Measurements from ENCODE around the gene RPL19.
A peak's percentile ranks its signal among the peaks of the same experiment; 100 is the strongest.

Gene RPL19

GRCh38 chr17:39187152-39187830 is 12.8 kb upstream of the RPL19 start:
- H3K36me3 ChIP-seq (ENCODE audit: insufficient read depth, low read length), result peaks cover 83% of the 10 kb centered on the region

DNA sequence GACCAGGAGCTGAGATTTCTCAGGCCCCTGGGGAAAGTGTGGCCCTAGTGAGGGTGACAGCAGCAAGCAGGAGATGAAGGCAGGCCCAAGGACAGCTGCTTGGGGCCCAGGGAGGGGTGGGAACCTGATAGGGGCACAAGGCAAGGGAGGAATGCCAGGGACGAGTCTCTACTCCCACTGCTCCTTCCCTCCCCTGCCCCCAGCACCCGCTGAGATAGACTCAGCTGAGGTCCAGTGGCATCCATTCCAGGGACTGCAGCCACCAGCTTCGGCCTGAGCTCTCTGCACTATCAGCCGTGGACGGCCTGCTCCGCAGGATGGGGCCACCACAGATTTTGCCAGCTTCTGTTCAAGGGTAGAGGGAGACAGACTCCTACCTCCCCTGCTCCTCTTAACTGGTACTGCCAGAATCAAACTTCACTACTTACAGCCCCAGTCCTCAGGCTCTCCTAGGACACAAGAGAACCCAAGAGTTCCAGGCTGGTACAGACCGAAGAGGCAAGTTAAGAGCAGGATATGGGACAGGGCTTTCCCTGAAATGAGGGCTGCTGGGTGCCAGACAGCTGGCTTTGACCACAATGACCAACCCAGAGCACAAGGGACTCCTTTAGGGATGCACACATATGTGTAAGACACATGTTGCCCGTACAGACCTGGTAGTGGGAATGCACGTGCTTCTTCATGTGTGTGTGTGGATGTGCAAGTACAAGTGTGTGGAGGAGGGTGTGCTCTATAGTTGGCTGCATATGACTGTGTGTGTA is 8.2 kb upstream of the RPL19 start:
- Histone ChIP-seq H3K4me3 (ENCODE audit: low read depth in 1 of 2, low read length in 2 of 2) (no peak overlapping the region), H3K36me3 (ENCODE audit: insufficient read depth, low read length) (peaks cover 71% of the 10 kb centered on the region), H3K4me1 (ENCODE audit: insufficient read depth, low read length) (peaks cover 34% of the 10 kb centered on the region), H3K9me3 (ENCODE audit: insufficient read depth, low read length, severe bottlenecking) (no peaks in the 10 kb centered on the region), H3K27ac (ENCODE audit: low read length) (no peak overlapping the region), H3K4me2 (ENCODE audit: insufficient read depth, low read length) (no peak overlapping the region), H2AFZ (ENCODE audit: low read depth, low read length) (no peak overlapping the region), H3K9ac (ENCODE audit: low read depth, low read length) (no peak overlapping the region), H3K27me3 (ENCODE audit: insufficient read depth, low read length, poor library complexity) (no peaks in the 10 kb centered on the region), H4K20me1 (ENCODE audit: insufficient read depth, low read length) (peaks cover 26% of the 10 kb centered on the region), H3K79me2 (ENCODE audit: insufficient read depth, low read length) (peaks cover 36% of the 10 kb centered on the region)
- ATAC-seq (ENCODE audit: insufficient read depth, low read depth), result no peak
- DNase-seq, result no peak
- TF ChIP-seq, protein P1, sequence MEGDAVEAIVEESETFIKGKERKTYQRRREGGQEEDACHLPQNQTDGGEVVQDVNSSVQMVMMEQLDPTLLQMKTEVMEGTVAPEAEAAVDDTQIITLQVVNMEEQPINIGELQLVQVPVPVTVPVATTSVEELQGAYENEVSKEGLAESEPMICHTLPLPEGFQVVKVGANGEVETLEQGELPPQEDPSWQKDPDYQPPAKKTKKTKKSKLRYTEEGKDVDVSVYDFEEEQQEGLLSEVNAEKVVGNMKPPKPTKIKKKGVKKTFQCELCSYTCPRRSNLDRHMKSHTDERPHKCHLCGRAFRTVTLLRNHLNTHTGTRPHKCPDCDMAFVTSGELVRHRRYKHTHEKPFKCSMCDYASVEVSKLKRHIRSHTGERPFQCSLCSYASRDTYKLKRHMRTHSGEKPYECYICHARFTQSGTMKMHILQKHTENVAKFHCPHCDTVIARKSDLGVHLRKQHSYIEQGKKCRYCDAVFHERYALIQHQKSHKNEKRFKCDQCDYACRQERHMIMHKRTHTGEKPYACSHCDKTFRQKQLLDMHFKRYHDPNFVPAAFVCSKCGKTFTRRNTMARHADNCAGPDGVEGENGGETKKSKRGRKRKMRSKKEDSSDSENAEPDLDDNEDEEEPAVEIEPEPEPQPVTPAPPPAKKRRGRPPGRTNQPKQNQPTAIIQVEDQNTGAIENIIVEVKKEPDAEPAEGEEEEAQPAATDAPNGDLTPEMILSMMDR (IDR thresholded peaks at IDR 0.05; ENCODE audit: borderline replicate concordance, extremely low read depth, low read length, poor library complexity, severe bottlenecking), result no peak
- no peak for TF ChIP-seq EZH2 (IDR thresholded peaks at IDR 0.05; ENCODE audit: borderline replicate concordance, low read depth, low read length, severe bottlenecking)

More at GRCh38 chr17:39187152-39187830, 12.8 kb upstream of the RPL19 start:
- ATAC-seq (ENCODE audit: insufficient read depth, low read depth) (no peak), DNase-seq (no peak)
- Histone ChIP-seq H3K4me2 (ENCODE audit: insufficient read depth, low read length) (no peak overlapping the region), H3K9ac (ENCODE audit: low read depth, low read length) (no peak overlapping the region), H4K20me1 (ENCODE audit: insufficient read depth, low read length) (no peaks in the 10 kb centered on the region; the same call in 1 of the 2 replicates), H3K4me3 (ENCODE audit: low read depth in 1 of 2, low read length in 2 of 2) (no peak overlapping the region), H3K79me2 (ENCODE audit: insufficient read depth, low read length) (no peaks in the 10 kb centered on the region), H2AFZ (ENCODE audit: low read depth, low read length) (no peak overlapping the region), H3K27me3 (ENCODE audit: insufficient read depth, low read length, poor library complexity) (no peaks in the 10 kb centered on the region), H3K27ac (ENCODE audit: low read length) (no peak overlapping the region), H3K4me1 (ENCODE audit: insufficient read depth, low read length) (no peaks in the 10 kb centered on the region), H3K9me3 (ENCODE audit: insufficient read depth, low read length, severe bottlenecking) (no peaks in the 10 kb centered on the region)
- TF ChIP-seq, protein P1 (IDR thresholded peaks at IDR 0.05; ENCODE audit: borderline replicate concordance, extremely low read depth, low read length, poor library complexity, severe bottlenecking), result no peak
- no peak for TF ChIP-seq EZH2 (IDR thresholded peaks at IDR 0.05; ENCODE audit: borderline replicate concordance, low read depth, low read length, severe bottlenecking)

DNA sequence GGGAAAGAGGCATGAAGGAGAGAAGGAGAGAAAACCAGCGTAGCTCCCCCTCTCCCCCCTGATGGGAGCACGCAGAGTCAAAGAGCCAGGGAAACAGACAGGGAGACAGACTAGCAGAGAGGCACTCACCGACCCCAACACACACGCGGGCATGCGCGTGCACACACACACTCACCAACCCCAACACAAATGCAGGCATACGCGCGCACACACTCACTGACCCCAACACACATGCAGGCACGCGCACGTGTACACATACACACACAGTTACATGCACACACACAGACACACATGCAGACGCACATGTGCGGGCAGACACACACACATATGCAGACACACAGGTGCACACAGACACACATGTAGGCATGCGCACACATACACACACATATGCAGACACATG is 7.2 kb upstream of the RPL19 start:
- peaks cover 36% of the 10 kb centered on the region for H3K4me1 ChIP-seq (ENCODE audit: insufficient read depth, low read length)
- H2AFZ ChIP-seq (ENCODE audit: low read depth, low read length), result no peak overlapping the region
- no peaks in the 10 kb centered on the region for H3K27me3 ChIP-seq (ENCODE audit: insufficient read depth, low read length, poor library complexity)
- ATAC-seq (ENCODE audit: insufficient read depth, low read depth), result no peak
- H3K9me3 ChIP-seq (ENCODE audit: insufficient read depth, low read length, severe bottlenecking), result no peaks in the 10 kb centered on the region
- no peak for TF ChIP-seq EZH2 (IDR thresholded peaks at IDR 0.05; ENCODE audit: borderline replicate concordance, low read depth, low read length, severe bottlenecking)
- TF ChIP-seq, protein P1 (IDR thresholded peaks at IDR 0.05; ENCODE audit: borderline replicate concordance, extremely low read depth, low read length, poor library complexity, severe bottlenecking), result no peak
- peaks cover 26% of the 10 kb centered on the region for H4K20me1 ChIP-seq (ENCODE audit: insufficient read depth, low read length)
- H3K36me3 ChIP-seq (ENCODE audit: insufficient read depth, low read length), result peaks cover 61% of the 10 kb centered on the region
- H3K9ac ChIP-seq (ENCODE audit: low read depth, low read length), result no peak overlapping the region
- H3K79me2 ChIP-seq (ENCODE audit: insufficient read depth, low read length), result peaks cover 40% of the 10 kb centered on the region
- no peak overlapping the region for H3K4me3 ChIP-seq (ENCODE audit: low read depth in 1 of 2, low read length in 2 of 2)
- DNase-seq, result no peak
- H3K27ac ChIP-seq (ENCODE audit: low read length), result no peak overlapping the region
- H3K4me2 ChIP-seq (ENCODE audit: insufficient read depth, low read length), result peak overlapping the region; percentile 32; the same call in 1 of the 2 replicates
